GM19324 (cell line): ENCODE data around the gene CACNA1B.

ENCODE experiments used
- ATAC-seq: cut with Tn5 transposase; IDR thresholded peaks from one replicate; pipeline ENCODE4 v1.9.1; 2021; ENCODE audit warnings: mild to moderate bottlenecking, moderate library complexity; ENCODE audit not compliant: unreplicated experiment, low FRiP score

CACNA1B gene

GRCh38 chr9:138024831-138025291 lies 147.3 kb downstream of the CACNA1B start:
- ATAC-seq: no peak

GRCh38 chr9:138025417-138025816 lies 147.8 kb downstream of the CACNA1B start:
- ATAC-seq: no peak

- no peak for ATAC-seq
Observed at GRCh38 chr9:138025908-138026307, 148.3 kb downstream of the CACNA1B start.

- no peak for ATAC-seq
Observed at GRCh38 chr9:138028596-138028995, 151.0 kb downstream of the CACNA1B start.

- no peak for ATAC-seq
Observed at GRCh38 chr9:138031186-138031585, 153.6 kb downstream of the CACNA1B start.

- ATAC-seq: no peak
Observed at GRCh38 chr9:138033950-138034349, 156.4 kb downstream of the CACNA1B start.

- no peak for ATAC-seq
Observed at GRCh38 chr9:138037140-138037539, 159.6 kb downstream of the CACNA1B start.

- ATAC-seq: no peak
Observed at GRCh38 chr9:138038244-138038671, 160.7 kb downstream of the CACNA1B start.

GRCh38 chr9:138040446-138041430 lies 163.2 kb downstream of the CACNA1B start:
- no peak for ATAC-seq

GRCh38 chr9:138042146-138042545 lies 164.6 kb downstream of the CACNA1B start:
- ATAC-seq: no peak

- no peak for ATAC-seq
Observed at GRCh38 chr9:138042640-138043039, 165.1 kb downstream of the CACNA1B start.

GRCh38 chr9:138043061-138043410 lies 165.5 kb downstream of the CACNA1B start:
- ATAC-seq: no peak

- ATAC-seq: no peak
Observed at GRCh38 chr9:138043411-138044345, 166.1 kb downstream of the CACNA1B start.

- no peak for ATAC-seq
Observed at GRCh38 chr9:138044485-138045383, 167.2 kb downstream of the CACNA1B start.

- no peak for ATAC-seq
Observed at GRCh38 chr9:138045541-138046490, 168.2 kb downstream of the CACNA1B start.

GRCh38 chr9:138046641-138047301 lies 169.2 kb downstream of the CACNA1B start:
- ATAC-seq: no peak

- no peak for ATAC-seq
Observed at GRCh38 chr9:138047469-138048040, 170.0 kb downstream of the CACNA1B start.

GRCh38 chr9:138048184-138048583 lies 170.6 kb downstream of the CACNA1B start:
- ATAC-seq: no peak
